ENCODE results near the gene ZNF516.

ZNF516 gene

GRCh38 chr18:76506974-76507764 lies 12.1 kb upstream of the ZNF516 start:
- DNase-seq (ENCODE audit: low read depth in 2 of 2): no peak

GRCh38 chr18:76506395-76506794 lies 11.4 kb upstream of the ZNF516 start:
- no peak for DNase-seq (ENCODE audit: low read depth in 2 of 2)

- DNase-seq (ENCODE audit: low read depth in 2 of 2): no peak
These were observed 10.6 kb upstream of the ZNF516 start for GRCh38 chr18:76505614-76506013.

- no peak for DNase-seq (ENCODE audit: low read depth in 2 of 2)
These were observed 9.7 kb upstream of the ZNF516 start for GRCh38 chr18:76504749-76505148.

- no peak for DNase-seq (ENCODE audit: low read depth in 2 of 2)
These were observed 8.8 kb upstream of the ZNF516 start for GRCh38 chr18:76503649-76504386.

- no peak for DNase-seq (ENCODE audit: low read depth in 2 of 2)
These were observed 7.5 kb upstream of the ZNF516 start for GRCh38 chr18:76502551-76502950.

GRCh38 chr18:76499637-76500340 lies 4.7 kb upstream of the ZNF516 start:
- no peak for DNase-seq (ENCODE audit: low read depth in 2 of 2)

- no peak for DNase-seq (ENCODE audit: low read depth in 2 of 2)
These were observed 4.0 kb upstream of the ZNF516 start for GRCh38 chr18:76499021-76499420.

GRCh38 chr18:76498064-76498463 lies 3.0 kb upstream of the ZNF516 start:
- DNase-seq (ENCODE audit: low read depth in 2 of 2): no peak

- DNase-seq (ENCODE audit: low read depth in 2 of 2): no peak
These were observed 2.0 kb upstream of the ZNF516 start for GRCh38 chr18:76497021-76497420.

- no peak for DNase-seq (ENCODE audit: low read depth in 2 of 2)
These were observed 1.3 kb upstream of the ZNF516 start for GRCh38 chr18:76496194-76496890.

- DNase-seq (ENCODE audit: low read depth in 2 of 2): no peak
These were observed 572 bp upstream of the ZNF516 start for GRCh38 chr18:76495435-76496193.

- no peak for DNase-seq (ENCODE audit: low read depth in 2 of 2)
These were observed 624 bp downstream of the ZNF516 start for GRCh38 chr18:76494231-76495005.

- no peak for DNase-seq (ENCODE audit: low read depth in 2 of 2)
These were observed 1.6 kb downstream of the ZNF516 start for GRCh38 chr18:76493213-76494161.

- peak; percentile 98 to 99 for DNase-seq (ENCODE audit: low read depth in 2 of 2)
These were observed 2.3 kb downstream of the ZNF516 start for GRCh38 chr18:76492669-76493212.

GRCh38 chr18:76491776-76492668 lies 3.0 kb downstream of the ZNF516 start:
- no peak for DNase-seq (ENCODE audit: low read depth in 2 of 2)

GRCh38 chr18:76491473-76491775 lies 3.6 kb downstream of the ZNF516 start:
- peak in 1 of 2 donors; percentile 54 for DNase-seq (ENCODE audit: low read depth in 2 of 2)
